H1 (cell line): ENCODE results near the gene SLC22A23. TPM values are rescaled to one million over a fixed set of nuclear protein-coding genes. Genes with fewer than 3 reads are reported as not detected.

Experiments
- CBX8 ChIP-seq: fragments of 300-800, 300-1000 bp; sonication (generic); IDR thresholded peaks from 2 replicates; pipeline ENCODE4 v1.7.1; 2016; ENCODE audit warnings: low read depth, low read length, borderline replicate concordance
- FOSL1 ChIP-seq: IDR thresholded peaks from 2 replicates; pipeline ENCODE4 v1.6.1; 2011; ENCODE audit warnings: mild to moderate bottlenecking, low read depth, low read length, moderate library complexity; ENCODE audit not compliant: insufficient read depth
- polyA plus RNA-seq, 7 experiments: library from polyadenylated mRNA; depleted of rRNA in 3 of 7; stranded (reverse) in 5 of 7; unstranded in 2 of 7; fragments of >200 nt in 5 of 7; fragments of 200-250 nt in 2 of 7; gene quantifications; 1 replicate in 5 of 7; 2 replicates in 1 of 7; 4 replicates in 1 of 7; pipeline versions ENCODE4 v1.2.1 to v1.2.3, GENCODE V29; 2011 to 2013; ENCODE audit warnings: missing spikeins in 2 of 7, mixed read lengths in 2 of 7
- total RNA-seq: library from RNA; stranded (reverse); fragmentation: NEBNext Ultra II Directional; extraction: Animal tissue kit (Norgen Biotek cat#: 25700); gene quantifications from 2 replicates; pipeline ENCODE4 v1.2.1, GENCODE V29; 2021

The SLC22A23 gene
- total and polyA plus RNA-seq, 2 of the 8 experiments (the other 6 are each of a cell fraction or from before 2014, with no cell fraction given) = 9.9 to 38.4 TPM

- no peak for TF ChIP-seq CBX8
- no peak for TF ChIP-seq FOSL1
Measured at GRCh38 chr6:3383525-3383924, 73.3 kb downstream of the SLC22A23 start (continued).
